ENCODE measurements around the gene OSBPL10.

DNA sequence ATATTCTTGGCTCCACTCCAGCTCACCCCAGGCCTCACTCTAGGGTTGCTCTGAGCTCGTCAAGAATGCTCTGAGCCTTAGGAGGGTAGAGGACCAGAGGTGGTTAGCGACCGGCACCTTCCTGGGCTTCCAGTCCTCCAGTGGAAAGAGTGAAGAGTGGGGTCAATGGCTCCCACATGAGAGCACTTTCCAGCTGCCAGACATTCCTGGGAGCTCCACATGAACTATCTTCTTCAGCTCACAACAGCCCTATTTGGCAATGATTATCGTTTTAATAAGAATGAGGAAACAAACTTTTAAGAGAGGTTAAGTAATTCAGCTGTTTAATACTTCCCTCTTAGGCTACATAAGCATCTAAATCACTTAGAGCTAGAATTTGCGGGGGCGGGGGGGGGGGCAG, 309.1 kb downstream of the OSBPL10 start:
- TF ChIP-seq POLR2A (IDR thresholded peaks at IDR 0.05) (no peak), POLR2AphosphoS5 (IDR thresholded peaks at IDR 0.05) (no peak), CTCF (IDR thresholded peaks at IDR 0.05) (no peak)

Data from prostate gland (tissue), 2 donors.